ENCODE data around the gene ZP2.

Gene ZP2

DNA sequence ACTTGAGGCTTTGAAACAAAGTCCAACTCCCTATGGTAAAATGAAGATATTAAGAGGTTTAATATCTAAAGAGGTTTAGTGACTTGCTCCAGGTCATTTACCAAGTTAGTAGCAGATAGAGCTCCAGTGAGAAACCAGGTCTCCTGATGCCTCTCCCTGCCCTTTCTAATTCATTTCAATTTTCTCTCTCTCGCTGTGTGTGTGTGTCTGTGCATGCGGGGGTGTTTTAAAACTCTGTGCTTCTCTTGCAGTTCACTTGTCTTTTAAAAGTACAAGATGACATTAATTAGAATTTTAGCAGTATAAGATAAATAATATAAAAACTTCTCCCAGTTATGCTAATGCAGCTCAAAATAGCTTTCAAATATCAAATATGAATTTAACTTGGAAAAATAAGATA is 8.2 kb upstream of the ZP2 start:
- H3K4me3 ChIP-seq (replicated peaks in 1 of 2; ENCODE audit: low read depth in 2 of 2, low read length in 2 of 2) = no peak overlapping the region
- DNase-seq (ENCODE audit: low read depth in 2 of 2) = no peak
- TF ChIP-seq, protein P1, sequence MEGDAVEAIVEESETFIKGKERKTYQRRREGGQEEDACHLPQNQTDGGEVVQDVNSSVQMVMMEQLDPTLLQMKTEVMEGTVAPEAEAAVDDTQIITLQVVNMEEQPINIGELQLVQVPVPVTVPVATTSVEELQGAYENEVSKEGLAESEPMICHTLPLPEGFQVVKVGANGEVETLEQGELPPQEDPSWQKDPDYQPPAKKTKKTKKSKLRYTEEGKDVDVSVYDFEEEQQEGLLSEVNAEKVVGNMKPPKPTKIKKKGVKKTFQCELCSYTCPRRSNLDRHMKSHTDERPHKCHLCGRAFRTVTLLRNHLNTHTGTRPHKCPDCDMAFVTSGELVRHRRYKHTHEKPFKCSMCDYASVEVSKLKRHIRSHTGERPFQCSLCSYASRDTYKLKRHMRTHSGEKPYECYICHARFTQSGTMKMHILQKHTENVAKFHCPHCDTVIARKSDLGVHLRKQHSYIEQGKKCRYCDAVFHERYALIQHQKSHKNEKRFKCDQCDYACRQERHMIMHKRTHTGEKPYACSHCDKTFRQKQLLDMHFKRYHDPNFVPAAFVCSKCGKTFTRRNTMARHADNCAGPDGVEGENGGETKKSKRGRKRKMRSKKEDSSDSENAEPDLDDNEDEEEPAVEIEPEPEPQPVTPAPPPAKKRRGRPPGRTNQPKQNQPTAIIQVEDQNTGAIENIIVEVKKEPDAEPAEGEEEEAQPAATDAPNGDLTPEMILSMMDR (IDR thresholded peaks at IDR 0.05; ENCODE audit: low read depth, low read length) = no peak

DNA sequence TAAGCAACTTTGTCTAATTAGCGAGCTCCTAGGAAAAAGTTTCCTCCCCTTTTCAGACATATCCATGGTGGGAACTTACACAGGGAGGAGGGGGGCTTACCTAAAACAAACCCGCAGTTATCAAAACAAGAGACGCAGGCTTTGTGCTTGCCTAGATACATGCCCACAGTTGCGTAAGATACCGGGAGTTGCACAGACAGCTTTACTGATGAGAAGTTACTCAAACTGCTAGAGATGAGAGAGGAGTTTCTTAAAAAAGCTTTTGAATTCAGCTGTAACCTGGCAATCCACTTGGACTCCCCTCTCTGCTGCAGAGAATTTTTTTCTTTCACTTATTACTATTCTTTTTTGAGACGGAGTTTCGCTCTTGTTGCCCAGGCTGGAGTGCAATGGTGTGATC is 6.8 kb upstream of the ZP2 start:
- no peak overlapping the region for H3K4me3 ChIP-seq (replicated peaks in 1 of 2; ENCODE audit: low read depth in 2 of 2, low read length in 2 of 2)
- TF ChIP-seq, protein P1 (IDR thresholded peaks at IDR 0.05; ENCODE audit: low read depth, low read length) = no peak
- peak in 1 of 2 donors; percentile 15 for DNase-seq (ENCODE audit: low read depth in 2 of 2)

DNA sequence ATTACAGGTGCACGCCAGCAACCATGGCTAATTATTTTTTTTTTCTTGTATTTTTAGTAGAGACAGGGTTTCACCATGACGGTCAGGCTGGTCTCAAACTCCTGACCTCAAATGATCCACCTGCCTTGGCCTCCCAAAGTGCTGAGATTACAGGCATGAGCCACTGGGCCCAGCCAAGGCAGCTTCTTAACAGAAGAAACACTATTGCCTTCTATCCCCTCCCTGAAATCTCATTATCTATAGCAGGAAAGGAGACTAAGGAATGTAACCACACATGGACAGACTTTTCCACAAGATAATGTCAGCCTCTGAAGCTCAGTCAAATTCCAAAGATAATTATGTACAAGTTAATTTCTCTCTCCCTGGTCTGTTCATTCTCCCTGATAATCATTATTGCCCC is 5.7 kb upstream of the ZP2 start:
- TF ChIP-seq, protein P1 (IDR thresholded peaks at IDR 0.05; ENCODE audit: low read depth, low read length) = no peak
- DNase-seq (ENCODE audit: low read depth in 2 of 2) = no peak
- H3K4me3 ChIP-seq (replicated peaks in 1 of 2; ENCODE audit: low read depth in 2 of 2, low read length in 2 of 2) = no peak overlapping the region

DNA sequence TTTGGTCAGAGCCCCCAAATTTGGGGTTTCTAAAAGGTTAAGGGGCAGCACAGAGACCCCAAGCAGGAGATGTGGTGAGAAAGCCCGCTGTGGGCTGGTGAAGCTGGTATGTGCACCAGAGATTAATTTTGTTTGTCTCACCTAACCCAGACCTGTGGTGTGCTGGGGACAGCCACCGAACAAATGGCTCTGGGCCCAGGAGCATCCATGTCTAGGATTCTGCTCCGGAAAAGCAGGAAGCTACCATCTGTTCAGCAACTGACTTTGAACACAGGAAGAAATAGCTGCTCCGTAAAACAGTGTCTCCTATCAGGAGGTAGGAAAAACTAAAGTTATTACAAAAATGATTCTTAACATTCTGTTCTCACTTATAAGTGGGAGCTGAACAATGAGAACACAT is 2.7 kb upstream of the ZP2 start:
- TF ChIP-seq, protein P1 (IDR thresholded peaks at IDR 0.05; ENCODE audit: low read depth, low read length) = no peak
- no peak overlapping the region for H3K4me3 ChIP-seq (replicated peaks in 1 of 2; ENCODE audit: low read depth in 2 of 2, low read length in 2 of 2)
- no peak for DNase-seq (ENCODE audit: low read depth in 2 of 2)

DNA sequence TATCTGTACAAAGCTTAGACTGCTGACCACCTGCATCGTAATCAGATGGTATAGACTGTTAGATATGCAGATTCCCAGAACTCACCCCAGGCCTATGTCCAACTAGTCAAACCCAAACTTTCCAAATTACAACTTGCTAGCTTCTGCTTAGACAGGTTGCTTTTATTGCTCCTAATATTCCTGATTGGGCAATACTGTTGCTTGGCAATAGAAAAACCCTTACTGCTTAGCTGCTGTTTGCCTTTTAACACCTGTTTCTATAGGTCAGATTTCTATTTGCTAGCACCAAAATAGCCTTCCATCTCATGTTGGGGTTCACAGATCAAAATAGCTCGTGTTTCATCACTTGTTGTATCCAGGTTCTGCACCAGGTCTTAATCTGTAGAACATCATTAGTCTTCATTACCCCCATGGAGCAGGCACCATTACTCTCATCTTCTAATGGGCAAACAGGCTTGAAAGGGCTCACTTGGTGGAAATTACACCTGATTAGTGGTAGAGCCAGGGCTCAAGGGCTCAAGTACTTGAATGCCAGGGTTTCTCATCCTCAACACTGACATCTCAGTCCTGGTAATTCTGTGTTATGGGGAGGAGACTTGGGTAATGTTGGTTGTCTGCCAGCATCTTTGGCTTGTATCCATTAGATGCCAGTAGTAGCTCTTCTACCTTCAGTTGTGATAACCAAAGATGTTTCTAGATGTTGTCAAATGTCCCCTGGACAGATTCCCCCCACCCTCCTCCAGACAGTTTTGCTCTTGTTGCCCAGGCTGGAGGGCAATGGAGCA is 2.7 kb downstream of the ZP2 start:
- TF ChIP-seq, protein P1 (IDR thresholded peaks at IDR 0.05; ENCODE audit: low read depth, low read length) = no peak
- H3K4me3 ChIP-seq (replicated peaks in 1 of 2; ENCODE audit: low read depth in 2 of 2, low read length in 2 of 2) = no peak overlapping the region
- DNase-seq (ENCODE audit: low read depth in 2 of 2) = no peak

DNA sequence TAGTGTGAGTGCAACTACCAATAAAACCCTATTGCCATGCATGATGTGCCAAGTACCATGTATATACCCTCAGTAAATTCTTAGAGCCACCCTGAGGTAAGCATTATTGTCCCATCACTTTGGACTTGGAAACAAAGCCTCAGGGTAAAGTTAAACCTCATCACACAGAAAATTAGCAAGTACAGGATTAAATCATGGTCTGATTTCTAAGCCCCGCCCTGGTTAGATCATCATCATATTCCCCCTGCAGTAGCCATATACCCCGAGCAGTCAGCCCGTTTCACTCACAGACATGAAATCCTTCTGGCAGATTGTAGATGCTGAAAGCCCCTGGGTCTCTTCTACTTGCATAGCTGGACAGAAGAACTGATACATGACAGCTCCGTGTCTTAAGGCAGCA is 4.8 kb downstream of the ZP2 start:
- TF ChIP-seq, protein P1 (IDR thresholded peaks at IDR 0.05; ENCODE audit: low read depth, low read length) = no peak
- no peak for DNase-seq (ENCODE audit: low read depth in 2 of 2)
- H3K4me3 ChIP-seq (replicated peaks in 1 of 2; ENCODE audit: low read depth in 2 of 2, low read length in 2 of 2) = no peak overlapping the region

DNA sequence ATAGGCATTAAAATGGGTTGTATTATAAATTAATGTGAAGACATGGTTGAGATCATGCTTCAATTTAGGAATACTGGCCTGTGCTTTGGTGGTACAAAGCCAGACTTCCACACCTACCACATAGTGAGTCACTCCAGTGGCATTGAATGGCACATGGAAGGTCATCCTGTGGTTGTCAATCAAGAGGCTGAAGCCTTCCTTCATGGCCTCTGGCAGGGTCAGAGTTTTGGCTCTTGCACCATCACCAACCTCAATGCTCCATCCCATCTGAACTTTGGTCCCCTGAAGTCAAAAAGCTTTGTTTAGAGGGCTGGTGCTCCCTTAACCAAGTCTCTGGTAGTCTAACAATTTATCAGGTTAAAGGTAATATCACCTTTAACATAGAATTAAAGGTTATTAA is 6.1 kb downstream of the ZP2 start:
- H3K4me3 ChIP-seq (replicated peaks in 1 of 2; ENCODE audit: low read depth in 2 of 2, low read length in 2 of 2) = no peak overlapping the region
- no peak for DNase-seq (ENCODE audit: low read depth in 2 of 2)
- TF ChIP-seq, protein P1 (IDR thresholded peaks at IDR 0.05; ENCODE audit: low read depth, low read length) = no peak

All from cardiac fibroblast (primary cell).